AG09319 (cell line): ENCODE data around the gene DRGX.

ENCODE experiments used
- DNase-seq: peaks from one replicate; pipeline ENCODE4 v3.0.0-alpha.2; 2010; ENCODE audit warnings: low read depth; ENCODE audit errors: extremely low read depth
- CTCF ChIP-seq: IDR thresholded peaks from 2 replicates; pipeline ENCODE4 v1.5.1; 2011; ENCODE audit warnings: low read depth, mild to moderate bottlenecking, inconsistent platforms, low read length, moderate library complexity

The DRGX gene

GRCh38 chr10:49347827-49348226, 48.1 kb downstream of the DRGX start:
- no peak for DNase-seq
- no peak for TF ChIP-seq CTCF

DNA sequence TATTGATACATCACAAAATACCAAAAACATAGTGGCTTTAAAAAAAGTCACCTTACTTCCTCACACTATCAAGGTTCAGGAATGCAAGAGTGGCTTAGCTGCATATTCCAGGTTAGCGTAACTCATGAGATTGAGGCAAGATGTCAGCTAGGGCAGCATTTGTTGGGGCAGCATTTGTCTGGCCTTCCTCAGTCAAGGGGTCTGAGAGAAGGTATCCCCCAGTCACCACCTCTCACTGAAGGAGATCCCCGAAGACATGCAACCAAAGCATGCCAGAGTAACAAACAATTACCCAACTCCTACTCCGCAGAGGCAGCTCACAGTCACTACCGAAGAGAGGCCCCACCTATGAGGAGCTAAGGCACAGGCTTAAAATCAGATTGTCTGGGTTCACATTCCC, 48.5 kb downstream of the DRGX start:
- no peak for TF ChIP-seq CTCF
- DNase-seq: no peak

- TF ChIP-seq CTCF: no peak
- DNase-seq: no peak
Observed at GRCh38 chr10:49344840-49345239, 51.0 kb downstream of the DRGX start.

DNA sequence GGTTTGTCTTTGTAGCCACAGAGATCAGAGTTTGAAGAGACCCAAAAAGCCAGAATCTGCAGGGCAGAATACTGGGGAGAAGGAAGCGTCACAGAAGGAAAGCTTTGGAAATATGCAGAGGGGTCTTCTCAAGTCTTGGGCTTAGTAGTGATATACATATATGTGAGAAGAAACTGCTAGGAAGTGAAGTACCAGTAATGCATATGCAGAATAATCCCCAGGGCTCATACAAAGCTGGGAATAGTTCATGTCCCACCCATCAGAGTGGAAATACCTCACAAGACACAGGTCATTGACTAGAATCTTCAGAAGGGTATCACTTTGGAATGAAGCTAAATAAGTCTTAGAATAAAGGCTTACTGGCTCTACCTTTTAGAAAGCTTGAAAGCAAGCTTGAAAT, 57.3 kb downstream of the DRGX start:
- no peak for TF ChIP-seq CTCF
- DNase-seq: no peak

- no peak for DNase-seq
Observed at GRCh38 chr10:49335364-49335972, 60.4 kb downstream of the DRGX start.

DNA sequence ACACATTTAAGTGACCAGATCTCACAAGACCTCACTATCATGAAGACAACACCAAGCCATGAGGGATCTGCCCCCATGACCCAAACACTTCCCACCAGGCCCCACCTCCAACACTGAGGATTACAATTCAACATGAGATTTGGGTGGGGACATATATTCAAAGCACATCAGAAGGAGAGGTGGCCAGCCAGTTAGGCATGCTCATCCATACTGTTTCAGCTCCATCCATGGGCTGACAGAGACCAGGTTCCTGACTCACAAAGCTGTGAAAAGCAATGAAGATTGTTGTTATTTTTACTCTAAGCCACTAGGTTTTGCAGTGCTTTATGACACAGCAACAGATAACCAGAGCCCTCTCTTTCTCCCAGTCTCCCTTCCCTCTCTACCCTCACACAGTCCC, 60.9 kb downstream of the DRGX start:
- DNase-seq: no peak

More at GRCh38 chr10:49335364-49335972, 60.4 kb downstream of the DRGX start:
- no peak for TF ChIP-seq CTCF

DNA sequence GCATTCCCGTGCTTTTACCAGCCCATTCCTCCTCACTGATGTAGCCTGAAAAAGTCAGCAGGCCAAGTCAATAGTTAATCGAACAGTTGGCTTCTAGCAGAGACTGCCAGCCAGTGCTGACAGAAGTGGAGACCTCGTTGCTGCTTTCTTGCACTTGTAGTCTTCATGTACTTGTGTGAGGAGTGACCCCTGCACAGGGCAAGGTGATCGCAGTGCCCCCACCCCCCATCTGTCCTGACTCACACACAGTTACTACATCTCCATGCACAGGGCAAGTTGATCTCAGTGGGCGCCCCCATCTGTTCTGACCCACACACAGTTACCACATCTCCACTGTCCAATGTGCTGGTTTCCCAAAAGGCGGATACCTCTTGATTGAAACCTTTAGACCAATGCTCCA, 62.7 kb downstream of the DRGX start:
- DNase-seq: no peak
- TF ChIP-seq CTCF: no peak

More for the DNA sequence above, 60.9 kb downstream of the DRGX start:
- TF ChIP-seq CTCF: no peak
